ENCODE results near the gene UBFD1. TPM values are rescaled to one million over a fixed set of nuclear protein-coding genes. Genes with fewer than 3 reads are reported as not detected.

UBFD1 gene
- total RNA-seq, 1 experiment from 2014 or later = 49.1 TPM

GRCh38 chr16:23534868-23535860 is 22.4 kb upstream of the UBFD1 start:
- ChIA-PET POLR2A (no interaction called here), CTCF (interaction anchor here (0.8 to 1.2 kb wide), 2 partner anchors 10 to 22 kb away, joined by 3 to 6 read pairs; no protein-coding TSS in a partner anchor)
- no peak for DNase-seq (ENCODE audit: unreplicated experiment)
- Mint-ChIP-seq H3K4me1 (ENCODE audit: insufficient read depth, unreplicated experiment) (no peaks in the 10 kb centered on the region), H3K9me3 (ENCODE audit: unreplicated experiment) (no peaks in the 10 kb centered on the region), H3K27ac (ENCODE audit: low read depth, unreplicated experiment) (no peak overlapping the region), H3K36me3 (ENCODE audit: insufficient read depth, unreplicated experiment) (peaks cover 83% of the 10 kb centered on the region), H3K4me3 (ENCODE audit: unreplicated experiment) (no peak overlapping the region), H3K27me3 (ENCODE audit: insufficient read depth, unreplicated experiment) (no peaks in the 10 kb centered on the region)
- intact Hi-C loops (cut with micrococcal nuclease) = no loop called here
- TF ChIP-seq CTCF (IDR thresholded peaks at IDR 0.05; ENCODE audit: unreplicated experiment) = no peak
- no TSS peak for BruUV-seq (replicated peaks)

- Mint-ChIP-seq H3K27me3 (ENCODE audit: insufficient read depth, unreplicated experiment) (no peaks in the 10 kb centered on the region), H3K4me3 (ENCODE audit: unreplicated experiment) (no peak overlapping the region), H3K36me3 (ENCODE audit: insufficient read depth, unreplicated experiment) (peaks cover 75% of the 10 kb centered on the region), H3K27ac (ENCODE audit: low read depth, unreplicated experiment) (no peak overlapping the region), H3K9me3 (ENCODE audit: unreplicated experiment) (no peaks in the 10 kb centered on the region), H3K4me1 (ENCODE audit: insufficient read depth, unreplicated experiment) (no peaks in the 10 kb centered on the region)
- ChIA-PET POLR2A (no interaction called here), CTCF (interaction anchor here (1.2 kb wide), 1 partner anchor 23 kb away, joined by 6 read pairs; no protein-coding TSS in a partner anchor)
- BruUV-seq (replicated peaks) = no TSS peak
- no peak for TF ChIP-seq CTCF (IDR thresholded peaks at IDR 0.05; ENCODE audit: unreplicated experiment)
- intact Hi-C loops (cut with micrococcal nuclease) = no loop called here
- DNase-seq (ENCODE audit: unreplicated experiment) = no peak
Measured at GRCh38 chr16:23535901-23536300, 21.6 kb upstream of the UBFD1 start.

- no TSS peak for BruUV-seq (replicated peaks)
Measured at GRCh38 chr16:23537390-23537789, 20.1 kb upstream of the UBFD1 start.

More at GRCh38 chr16:23537390-23537789, 20.1 kb upstream of the UBFD1 start:
- ChIA-PET CTCF (interaction anchor here (0.7 to 1.6 kb wide), 2 partner anchors 18 to 19 kb away, joined by 3 to 4 read pairs; no protein-coding TSS in a partner anchor), POLR2A (interaction anchor here (0.9 to 1.3 kb wide), 2 partner anchors 10 to 33 kb away, joined by 3 to 4 read pairs; no protein-coding TSS in a partner anchor)
- H3K27ac Mint-ChIP-seq (ENCODE audit: low read depth, unreplicated experiment) = no peak overlapping the region
- intact Hi-C loops (cut with micrococcal nuclease) = no loop called here
- H3K36me3 Mint-ChIP-seq (ENCODE audit: insufficient read depth, unreplicated experiment) = peaks cover 75% of the 10 kb centered on the region
- H3K27me3 Mint-ChIP-seq (ENCODE audit: insufficient read depth, unreplicated experiment) = no peaks in the 10 kb centered on the region
- H3K4me3 Mint-ChIP-seq (ENCODE audit: unreplicated experiment) = no peak overlapping the region
- TF ChIP-seq CTCF (IDR thresholded peaks at IDR 0.05; ENCODE audit: unreplicated experiment) = no peak
- H3K9me3 Mint-ChIP-seq (ENCODE audit: unreplicated experiment) = no peaks in the 10 kb centered on the region
- no peak for DNase-seq (ENCODE audit: unreplicated experiment)
- H3K4me1 Mint-ChIP-seq (ENCODE audit: insufficient read depth, unreplicated experiment) = no peaks in the 10 kb centered on the region
